ENCODE results near the gene MARCHF6.
"Not testable (repeated sequence)": the region's sequence is repeated elsewhere in the genome, so short reads cannot be mapped to it uniquely, and the experiment has no call there.

MARCHF6 gene

DNA sequence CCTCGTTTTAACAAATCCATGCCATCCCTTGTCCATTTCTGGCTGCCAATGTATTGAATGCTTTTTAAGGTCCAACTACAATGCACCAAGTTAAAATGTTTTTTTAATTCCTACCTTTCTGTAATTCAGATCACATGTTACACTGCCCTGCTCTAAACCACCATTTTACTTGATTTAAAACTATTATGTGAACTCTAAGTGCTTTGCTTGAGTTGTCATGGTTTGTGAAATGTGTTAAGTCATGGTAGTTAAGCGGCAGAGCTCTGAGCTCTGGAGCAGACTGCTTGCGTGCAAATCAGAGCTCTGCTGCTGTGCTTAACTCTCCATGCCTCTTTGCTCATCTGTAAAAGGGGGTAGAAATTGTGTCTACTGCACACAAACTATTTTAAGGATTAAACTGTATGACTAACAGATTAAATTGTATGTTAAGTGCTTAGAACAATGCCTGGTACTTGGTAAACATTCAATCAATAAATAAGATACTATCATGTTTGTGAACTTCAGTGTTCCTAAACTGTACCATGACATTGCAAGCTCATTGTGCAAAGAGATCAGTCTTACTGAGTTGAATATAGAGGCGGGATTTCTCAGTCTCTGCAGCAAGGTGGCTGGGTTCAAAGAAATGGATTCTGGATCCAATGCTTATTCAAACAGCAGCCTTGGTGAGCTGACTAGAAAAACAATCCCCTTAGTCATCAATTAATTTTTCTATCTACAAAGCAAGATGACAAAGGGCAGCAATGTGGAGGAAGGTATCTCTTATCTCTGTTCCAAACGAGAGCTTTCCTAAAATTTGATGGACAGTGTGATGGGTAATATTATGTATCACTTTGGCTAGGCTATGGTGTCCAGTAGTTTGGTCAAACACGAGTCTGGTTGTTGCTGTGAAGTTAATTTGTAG is 29.7 kb upstream of the MARCHF6 start:
- no peak for DNase-seq (ENCODE audit: low read depth in 2 of 2)

DNA sequence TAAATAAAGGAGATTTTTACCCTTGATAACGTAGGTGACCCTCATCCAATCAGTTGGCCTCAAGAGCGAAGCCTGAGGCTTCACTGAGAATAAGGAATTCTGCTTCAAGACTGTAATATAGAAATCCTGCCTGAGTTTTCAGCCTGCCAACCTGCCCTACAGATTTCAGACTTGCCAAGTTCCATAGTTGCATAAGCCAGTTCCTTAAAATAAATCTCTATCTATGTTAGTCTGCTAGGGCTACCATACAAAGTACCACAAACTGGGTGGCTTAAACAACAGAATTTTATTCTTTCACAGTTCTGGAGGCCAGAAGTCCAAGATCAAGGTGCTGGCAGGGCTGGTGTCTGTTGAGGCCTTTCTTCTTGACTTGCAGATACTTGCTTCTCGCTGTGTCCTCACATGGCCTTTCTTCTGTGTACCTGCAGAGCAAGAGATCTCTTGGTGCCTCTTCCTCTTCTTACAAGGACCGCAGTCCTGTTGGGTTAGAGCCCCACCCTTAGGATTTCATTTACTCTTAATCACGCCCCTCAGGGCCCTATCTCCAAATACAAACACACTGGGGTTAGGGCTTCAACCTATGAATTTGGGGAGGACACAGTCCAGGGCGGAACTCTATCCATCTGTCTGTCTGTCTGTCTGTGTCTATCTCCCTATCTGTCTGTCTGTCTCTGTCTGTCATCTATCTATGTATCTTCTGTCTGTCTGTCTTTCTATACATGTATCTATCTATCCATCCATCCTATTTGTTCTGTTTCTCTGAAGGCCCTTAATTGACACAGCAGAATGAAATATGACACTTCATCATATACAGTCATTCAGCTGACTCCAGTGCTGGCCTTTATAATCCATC is 28.8 kb upstream of the MARCHF6 start:
- DNase-seq (ENCODE audit: low read depth in 2 of 2), result no peak

DNA sequence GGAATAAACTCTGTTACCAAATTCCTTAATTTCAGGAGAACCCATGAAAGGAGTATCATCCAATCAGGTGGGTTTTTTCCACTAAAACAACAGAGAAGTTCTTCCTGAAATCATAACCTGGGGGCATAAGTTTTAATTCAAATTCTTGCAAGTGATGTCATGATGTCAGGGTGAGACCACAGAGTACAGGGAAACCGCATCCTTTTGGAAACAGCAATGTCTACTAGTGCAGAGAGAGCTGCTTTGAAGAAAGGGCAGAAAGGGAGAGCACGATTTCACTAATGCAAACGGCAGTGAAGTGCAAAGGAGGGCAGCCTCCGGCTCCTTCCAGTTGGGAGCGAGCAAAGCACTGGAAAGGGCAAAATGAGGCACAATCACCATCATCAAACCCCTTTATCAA is 25.2 kb upstream of the MARCHF6 start:
- DNase-seq (ENCODE audit: low read depth in 2 of 2), result no peak

DNA sequence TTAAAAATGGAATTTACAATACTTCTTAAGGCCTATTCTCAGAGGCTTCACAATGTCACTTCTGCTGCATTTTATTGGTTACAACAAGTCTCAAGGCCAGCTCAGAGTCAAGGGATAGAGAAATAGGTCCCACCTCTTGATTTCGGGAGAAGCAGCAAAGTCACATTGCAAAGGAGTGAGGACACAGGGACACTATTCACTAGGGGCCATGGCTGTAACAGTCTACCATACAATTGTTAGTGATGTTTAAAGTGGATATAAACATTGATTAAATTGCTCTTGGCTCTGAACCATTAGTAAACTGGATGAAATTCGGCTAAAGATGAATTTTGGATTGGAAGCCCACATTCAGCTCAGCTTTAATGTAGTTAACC is 24.1 kb upstream of the MARCHF6 start:
- no peak for DNase-seq (ENCODE audit: low read depth in 2 of 2)

DNA sequence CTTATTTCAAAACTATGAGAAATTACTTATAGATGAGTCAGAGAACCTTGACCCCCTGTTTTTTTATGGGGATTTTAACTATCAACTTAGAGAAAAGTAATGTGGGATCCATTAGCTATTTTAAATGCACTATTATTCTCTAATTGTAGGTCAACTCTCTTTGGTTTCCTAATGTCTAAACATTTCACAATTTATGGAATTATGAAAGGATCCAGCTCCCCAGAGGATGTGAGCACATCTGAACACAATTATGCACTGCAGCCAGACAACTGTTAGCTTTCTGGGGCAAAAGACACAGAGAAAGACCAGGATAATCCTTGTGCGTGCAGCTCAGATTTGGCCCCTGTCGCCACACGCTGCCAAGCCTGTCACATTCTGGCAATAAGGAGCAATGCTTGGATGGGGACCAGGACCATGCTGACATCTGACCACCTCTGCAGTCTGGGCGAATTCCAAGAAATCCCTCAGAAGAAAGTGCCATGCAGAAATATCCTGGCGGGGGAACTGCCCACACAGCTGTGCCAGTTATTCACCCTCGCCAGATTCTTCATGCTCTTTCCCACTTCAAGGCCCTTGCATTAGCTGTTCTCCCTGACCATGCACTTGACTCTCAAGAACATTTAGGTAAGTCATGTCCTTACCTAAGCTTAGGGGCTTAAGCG is 23.5 kb upstream of the MARCHF6 start:
- no peak for DNase-seq (ENCODE audit: low read depth in 2 of 2)

DNA sequence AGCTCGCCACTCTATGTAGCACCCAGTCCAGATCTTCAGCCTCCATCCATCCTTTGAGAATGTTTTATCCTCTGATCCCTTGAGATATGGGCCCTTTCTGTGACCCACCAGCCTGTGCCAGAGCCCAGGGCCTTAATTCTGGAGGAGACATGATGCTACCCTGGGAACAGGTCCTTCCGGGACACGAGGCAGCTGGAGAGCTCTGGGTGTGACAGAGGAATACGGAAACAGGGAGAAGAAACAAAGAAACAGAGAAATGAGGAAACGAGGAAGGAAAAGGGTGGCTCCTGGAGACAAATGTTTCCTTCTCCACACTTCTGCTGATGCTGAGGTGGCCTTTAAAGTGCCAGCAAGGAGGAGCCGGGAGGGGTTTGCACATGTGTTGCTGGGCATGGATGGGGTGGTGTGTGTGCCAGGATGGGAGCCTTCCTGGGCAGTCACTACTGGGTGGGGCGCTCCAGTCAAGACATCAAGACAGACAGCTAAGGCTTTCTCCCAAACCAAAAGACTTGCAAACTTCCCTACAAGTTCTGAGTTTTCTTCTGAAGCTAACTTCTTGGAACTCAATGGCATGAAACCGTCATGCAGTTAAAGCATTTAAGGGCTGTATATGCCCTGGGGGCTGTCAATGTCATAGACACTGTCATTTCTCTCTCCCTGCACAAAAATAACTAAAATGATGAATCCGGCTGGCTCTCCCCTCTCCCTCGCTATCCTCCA is 22.8 kb upstream of the MARCHF6 start:
- DNase-seq (ENCODE audit: low read depth in 2 of 2), result no peak

DNA sequence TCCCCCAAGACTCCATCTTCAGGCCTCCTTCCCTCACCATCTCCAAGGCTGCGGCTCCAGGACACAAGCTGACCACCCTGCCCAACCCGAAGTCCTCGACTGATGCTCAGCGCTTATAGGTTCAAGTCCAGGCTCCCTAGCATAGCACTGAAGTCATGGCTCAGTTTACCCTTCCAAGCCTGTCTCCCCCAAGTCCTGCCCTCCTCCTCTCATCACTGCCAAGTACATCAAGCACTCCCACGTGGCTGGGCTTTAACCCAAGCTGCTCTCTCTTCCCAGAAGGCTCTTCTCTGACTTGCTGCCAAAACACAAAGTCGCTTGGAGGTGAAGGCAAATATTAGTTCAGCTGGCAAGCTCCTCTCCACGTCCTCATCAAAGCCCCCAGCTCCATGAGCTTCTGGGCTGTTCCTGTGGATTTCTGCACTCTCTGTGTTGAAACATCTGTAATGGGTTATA is 22.1 kb upstream of the MARCHF6 start:
- DNase-seq (ENCODE audit: low read depth in 2 of 2), result no peak

DNA sequence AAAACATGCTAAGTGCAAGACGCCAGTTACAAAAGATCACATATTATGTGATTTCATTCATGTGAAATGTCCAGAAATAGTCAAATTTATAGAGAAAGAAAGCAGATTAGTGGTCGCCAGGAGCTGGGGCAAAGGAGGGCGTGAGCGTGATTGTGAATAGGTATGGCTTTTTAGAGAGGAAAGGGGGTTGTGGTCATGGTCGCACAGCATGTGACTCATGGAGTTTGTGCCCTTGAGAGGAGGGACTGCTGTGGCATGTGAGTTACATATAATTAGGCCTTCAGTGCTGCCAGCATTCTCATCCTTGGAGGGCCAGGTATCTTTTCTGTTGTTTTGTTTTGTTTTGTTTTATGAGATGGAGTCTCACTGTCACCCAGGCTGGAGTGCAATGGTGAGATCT is 21.2 kb upstream of the MARCHF6 start:
- DNase-seq (ENCODE audit: low read depth in 2 of 2), result no peak

DNA sequence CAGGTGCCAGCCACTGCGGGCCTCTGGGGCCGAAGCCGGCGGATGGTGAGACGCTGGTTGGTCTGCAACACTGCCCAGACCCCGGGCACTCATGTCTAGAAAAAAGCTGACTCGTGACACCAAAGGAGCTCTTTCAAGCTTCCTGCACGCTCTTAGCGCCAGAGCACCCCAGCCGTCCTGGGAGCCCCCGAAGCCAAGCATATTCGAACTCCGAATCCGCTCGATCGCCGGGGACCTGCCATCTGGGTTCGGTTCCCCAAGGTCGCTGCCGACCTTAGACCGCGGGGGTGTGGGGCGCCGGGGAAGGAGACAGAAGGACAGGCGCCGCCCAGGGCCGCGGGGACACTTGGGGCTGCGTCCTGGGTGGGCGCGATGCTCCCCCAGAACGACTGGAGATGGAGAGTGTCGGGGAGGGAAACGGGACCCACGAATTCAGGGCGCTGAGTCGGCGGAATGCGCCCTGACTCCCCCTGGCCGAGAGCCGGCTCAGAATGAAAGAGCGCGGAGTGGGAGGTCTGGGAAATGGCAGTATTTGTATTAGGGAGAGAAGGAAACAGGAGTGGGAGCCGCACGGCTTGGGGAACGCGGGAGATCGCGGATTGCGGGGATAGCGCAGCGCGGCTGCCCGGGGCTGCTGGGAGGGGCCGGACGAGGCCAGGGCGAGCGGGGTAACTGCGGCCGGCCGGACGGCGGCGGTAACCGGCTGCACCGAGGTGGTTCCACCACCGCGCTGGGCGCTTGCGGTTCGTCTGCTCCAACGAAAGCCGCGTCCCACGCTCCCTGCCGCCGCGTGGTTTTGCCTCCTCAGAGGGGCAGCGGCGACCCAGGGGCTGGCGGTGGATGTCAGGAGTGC is 20.1 kb upstream of the MARCHF6 start:
- peak in 1 of 2 donors; percentile 2 for DNase-seq (ENCODE audit: low read depth in 2 of 2)

DNA sequence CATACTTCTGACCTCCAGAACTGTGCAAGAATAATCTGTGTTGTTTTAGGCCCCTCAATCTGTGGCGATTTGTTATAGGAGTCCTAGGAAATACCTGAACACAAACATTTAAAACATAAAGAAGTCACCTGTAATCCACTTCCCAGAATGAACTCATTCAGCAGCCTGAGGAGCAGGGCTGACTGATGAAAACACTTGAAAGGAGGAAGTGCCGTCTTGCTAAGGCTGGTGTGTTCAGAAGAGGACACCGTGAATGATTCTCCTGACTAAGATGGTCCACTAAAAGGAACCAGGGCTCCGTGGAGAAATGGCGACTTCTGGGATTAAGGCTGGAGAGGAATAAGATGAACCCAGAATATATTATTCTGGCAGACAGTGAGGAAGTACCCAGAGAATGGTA is 18.7 kb upstream of the MARCHF6 start:
- DNase-seq (ENCODE audit: low read depth in 2 of 2), result no peak

DNA sequence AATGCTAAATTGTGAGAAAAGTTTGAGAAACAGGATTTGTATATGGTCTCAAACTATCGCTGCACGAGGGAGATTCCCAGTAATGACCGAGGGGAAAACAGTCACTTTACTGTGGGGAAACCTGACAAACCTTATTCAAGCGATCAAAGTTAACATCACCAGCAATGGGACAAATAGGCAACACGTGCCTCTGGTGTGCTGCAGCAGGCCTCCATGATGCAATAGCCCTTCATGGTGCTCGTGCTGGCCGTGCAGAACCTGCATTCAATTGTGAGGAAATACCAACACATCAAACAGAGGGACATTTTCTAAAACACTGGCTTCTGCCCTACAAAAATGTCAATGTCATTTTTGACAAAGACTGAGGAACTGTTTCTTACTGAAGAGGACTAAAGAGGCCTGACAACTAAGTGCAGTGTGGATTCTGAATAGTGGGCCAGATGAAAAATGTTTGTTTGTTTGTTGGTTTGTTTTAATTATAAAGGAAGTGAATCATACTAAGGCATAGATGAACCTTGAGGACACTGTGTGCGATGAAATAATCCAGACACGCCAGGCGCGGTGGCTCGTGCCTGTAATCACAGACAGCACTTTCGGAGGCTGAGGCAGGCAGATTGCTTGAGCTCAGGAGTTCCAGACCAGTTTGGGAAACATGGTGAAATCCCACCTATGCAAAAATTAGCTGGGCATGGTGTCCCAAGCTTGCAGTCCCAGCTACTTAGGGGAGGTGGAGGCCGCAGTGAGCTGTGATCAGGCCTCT is 17.6 kb upstream of the MARCHF6 start:
- no peak for DNase-seq (ENCODE audit: low read depth in 2 of 2)

DNA sequence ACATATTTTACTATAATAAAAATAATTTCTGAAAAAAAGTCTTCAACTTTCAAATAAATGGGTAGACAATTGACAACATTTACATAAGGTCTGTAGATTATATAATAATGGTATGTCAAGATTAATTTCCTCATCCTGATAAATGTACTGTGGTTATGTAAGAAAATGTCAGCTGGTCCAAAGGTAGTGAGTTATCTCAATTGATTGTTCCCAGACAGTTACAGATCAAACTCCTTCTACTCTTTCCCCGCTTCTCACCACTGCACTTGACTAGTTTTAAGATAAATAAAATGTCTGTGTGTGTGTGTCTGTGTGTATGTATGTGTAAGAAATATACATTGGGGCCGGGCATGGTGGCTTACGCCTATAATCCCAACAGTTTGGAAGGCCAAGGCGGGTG is 16.4 kb upstream of the MARCHF6 start:
- no peak for DNase-seq (ENCODE audit: low read depth in 2 of 2)

DNA sequence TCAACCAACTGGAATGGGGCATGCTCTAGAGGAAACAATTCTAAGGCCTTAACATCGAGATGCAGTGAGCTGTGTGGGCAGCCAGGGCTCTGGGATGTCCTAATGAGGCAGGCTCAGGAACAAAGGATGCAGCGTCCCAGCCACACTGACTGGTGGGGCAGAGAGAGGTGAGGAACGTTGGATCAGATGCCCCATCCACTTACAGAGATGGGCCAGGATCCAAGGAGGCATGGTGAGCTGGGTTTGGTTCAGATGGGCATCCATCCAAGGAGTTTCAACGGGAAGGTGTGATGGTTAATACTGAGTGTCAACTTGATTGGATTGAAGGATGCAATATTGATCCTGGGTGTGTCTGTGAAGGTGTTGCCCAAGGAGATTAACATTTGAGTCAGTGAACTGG is 15.5 kb upstream of the MARCHF6 start:
- no peak for DNase-seq (ENCODE audit: low read depth in 2 of 2)

DNA sequence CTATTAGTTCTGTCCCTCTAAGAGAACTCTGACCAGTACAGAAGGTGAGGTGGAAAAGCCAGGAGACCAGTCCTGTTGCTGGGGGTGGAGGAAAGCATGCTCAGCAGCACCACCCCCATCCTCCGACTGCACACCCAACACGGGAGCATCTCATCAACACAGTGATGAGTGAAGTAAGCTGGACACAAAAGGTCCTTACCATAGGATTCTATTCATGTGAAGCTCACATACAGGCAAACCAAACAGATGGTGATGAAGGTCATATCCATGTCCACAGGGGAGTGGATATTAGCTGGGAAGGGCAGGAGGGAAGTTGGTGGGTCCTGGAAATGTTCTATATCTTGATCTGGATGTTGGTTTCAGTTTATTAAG is 14.8 kb upstream of the MARCHF6 start:
- no peak for DNase-seq (ENCODE audit: low read depth in 2 of 2)

DNA sequence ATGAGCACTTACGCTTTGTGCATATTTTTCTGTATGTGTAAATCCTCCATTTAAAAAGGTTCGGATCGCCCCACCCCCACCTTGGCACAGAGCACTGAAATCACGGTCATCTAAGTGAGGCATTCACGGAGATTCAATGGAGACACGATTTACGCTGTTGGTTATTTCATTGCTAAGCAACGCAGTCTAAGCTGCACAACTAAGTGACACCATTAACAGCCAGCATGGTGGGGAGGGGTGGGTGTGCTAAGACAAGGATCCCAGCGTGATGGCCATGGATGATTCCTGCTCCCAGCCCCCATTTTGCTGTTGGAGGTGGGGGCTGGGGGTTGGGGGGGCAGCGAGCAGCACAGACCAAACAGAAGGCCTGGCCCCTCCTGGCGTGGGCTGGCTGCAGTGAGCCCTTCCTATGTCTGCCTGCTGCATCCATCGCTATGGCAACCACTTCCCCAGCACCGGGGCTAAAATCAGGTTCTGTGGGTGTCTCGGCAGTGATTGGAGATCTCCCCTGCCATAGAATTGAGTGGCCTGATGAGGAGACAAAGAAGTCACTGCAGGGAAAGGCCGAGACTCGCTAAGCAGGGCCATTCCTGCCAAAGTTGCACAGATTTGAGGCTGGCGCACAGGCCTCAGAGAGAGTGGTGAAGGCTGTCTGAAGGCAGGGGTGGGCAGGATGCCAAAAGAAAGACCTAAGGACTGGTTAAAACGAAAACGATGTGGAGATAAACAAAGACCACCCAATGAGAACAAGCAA is 14.3 kb upstream of the MARCHF6 start:
- DNase-seq (ENCODE audit: low read depth in 2 of 2), result no peak

DNA sequence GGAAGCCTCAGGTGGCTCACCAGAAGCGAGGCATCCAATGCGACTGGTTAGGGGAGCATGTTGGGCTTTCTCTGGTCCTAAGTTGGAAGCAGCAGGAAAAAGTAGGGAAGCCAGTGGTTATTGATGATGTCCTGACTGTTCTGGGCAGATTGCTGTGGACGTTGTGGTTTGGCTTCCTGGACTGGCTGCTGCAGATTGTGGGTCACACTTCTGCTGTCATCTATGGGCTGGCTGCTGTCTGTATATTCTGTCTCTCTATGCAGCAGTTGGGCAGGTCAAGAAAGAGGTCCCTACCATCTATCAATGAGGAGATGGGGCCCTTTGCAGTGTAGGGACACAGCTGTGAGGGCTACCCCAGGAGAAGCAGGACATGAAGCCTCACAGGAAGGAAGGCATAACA is 13.5 kb upstream of the MARCHF6 start:
- no peak for DNase-seq (ENCODE audit: low read depth in 2 of 2)

DNA sequence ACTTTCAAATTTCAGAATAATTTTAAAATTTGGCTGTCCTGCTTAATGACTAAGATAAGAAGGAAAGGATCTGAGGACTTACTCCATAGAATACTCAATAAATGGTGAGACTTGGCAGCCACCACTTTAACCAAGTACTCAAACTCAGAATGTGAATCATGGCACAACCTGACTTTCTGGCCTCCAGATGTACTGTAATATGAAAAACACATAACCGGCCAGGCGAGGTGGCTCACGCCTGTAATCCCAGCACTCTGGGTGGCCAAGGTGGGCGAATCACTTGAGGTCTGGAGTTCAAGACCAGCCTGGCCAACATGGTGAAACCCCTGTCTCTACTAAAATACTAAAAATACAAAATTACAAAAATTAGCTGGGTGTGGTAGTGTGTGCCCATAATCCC is 10.0 kb upstream of the MARCHF6 start:
- DNase-seq (ENCODE audit: low read depth in 2 of 2), result no peak

DNA sequence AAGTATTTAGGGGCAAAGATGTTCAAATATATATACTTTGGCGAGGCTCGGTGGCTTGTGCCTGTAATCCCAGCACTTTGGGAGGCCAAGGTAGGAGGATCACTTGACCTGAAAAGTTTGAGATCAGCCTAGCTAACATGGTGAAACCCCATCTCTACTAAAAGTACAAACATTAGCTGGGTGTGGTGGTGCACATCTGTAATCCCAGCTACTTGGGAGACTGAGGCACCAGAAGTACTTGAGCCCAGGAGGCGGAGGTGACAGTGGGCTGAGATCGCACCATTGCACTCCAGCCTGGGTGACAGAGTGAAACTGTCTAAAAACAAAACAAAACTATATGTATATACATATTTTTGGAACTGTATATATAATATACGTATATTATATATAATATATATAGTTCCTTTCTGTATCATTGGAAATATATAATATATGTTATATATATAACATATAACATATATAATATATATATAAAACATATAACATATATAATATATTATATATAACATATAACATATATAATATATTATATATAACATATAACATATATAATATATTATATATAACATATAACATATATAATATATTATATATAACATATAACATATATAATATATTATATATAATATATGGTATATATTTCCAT is 8.9 kb upstream of the MARCHF6 start:
- not testable (repeated sequence) for DNase-seq (ENCODE audit: low read depth in 2 of 2)

DNA sequence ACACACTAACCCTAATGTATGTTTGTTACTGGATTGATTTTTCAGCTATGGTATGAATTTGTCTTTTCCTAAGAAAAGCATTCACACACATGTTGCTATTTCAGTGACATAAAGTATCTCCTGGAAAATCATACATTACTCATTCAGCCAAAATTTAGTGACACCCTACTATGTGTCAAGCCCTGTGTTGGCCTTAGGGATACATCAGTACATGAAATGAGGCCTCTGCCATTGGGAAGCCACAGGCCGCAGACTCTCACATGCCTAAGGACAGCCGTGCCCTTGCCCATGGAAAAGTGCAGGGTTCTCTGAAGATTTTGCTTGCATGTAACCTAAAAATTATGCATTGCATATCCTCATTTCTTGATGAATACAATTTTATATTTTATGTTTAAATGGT is 5.2 kb upstream of the MARCHF6 start:
- no peak for DNase-seq (ENCODE audit: low read depth in 2 of 2)
